Stimulated activated CD4-positive, alpha-beta T cell treated with anti-CD3 and anti-CD28 coated beads, TNF-alpha, amount 100 ng/mL, for 1 hour (primary cell): ENCODE data around the gene BSCL2.
"Not testable (repeated sequence)": the region's sequence is repeated elsewhere in the genome, so short reads cannot be mapped to it uniquely, and the experiment has no call there.

Source experiments
- DNase-seq, 3 donors: peaks; one replicate each; pipeline ENCODE4 v3.0.0-alpha.2; 2020; ENCODE audit warnings: low read depth in 3 of 3, low spot score in 1 of 3

BSCL2 gene

GRCh38 chr11:62688491-62688890 is 18.7 kb downstream of the BSCL2 start:
- no peak for DNase-seq

DNA sequence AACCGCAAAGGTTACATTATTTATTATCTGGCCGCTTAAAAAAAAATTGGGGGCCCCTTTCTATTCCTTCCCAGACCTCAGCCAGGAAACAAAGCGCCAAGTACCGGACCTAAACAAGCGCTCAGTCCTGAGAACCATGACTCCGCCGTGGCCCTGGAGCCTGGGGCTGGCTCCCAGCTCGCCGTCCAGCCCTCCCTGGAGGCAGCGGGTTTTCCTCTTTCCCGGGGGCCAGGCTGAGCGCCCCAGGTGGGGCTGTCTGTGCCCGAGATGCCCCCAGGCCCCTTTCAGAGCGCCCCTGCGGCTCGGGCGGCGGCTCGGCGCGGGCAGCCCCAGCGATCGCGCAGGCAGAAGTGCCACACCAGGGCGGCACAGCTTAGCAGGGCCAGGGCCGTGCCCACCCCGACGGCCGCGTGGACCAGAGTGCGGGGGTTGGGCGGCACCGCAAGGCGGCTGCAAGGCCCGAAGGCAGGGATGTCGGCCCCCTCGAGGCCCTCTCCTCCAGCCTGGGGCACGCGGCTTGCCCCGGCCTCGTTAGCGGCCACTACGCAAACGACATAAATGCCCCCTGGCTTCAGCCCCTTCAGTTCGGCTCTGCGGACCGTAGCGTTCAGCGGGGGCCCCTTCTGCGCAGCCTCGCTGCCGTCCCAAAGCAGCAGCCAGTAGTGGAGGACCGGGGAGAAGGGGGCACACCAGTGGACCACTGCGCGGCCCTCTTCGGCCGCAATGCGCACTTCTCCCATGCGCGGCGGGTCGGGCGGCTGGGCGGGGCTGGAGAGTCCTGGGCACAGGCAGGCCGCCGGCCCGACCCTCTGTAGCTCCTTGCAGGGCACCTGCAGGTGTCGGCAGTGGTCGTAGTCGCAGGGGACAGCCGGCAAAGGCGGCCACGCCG is 19.5 kb downstream of the BSCL2 start:
- DNase-seq = no peak

DNA sequence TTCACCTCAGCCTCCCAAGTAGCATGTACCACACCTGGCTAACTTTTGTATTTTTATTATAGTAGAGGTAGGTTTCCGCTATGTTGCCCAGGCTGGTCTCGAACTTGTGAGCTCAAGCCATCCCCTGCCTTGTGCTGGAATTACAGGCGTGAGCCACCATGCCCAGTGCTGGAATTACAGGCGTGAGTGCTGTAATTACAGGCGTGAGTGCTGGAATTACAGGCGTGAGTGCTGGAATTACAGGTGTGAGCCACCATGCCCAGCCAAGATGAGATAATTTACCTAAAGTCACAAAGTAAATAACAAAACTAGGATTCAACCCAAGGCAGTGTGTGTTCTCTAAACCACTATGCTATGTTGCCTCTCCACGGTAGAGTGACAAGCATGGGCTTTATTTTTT is 24.7 kb downstream of the BSCL2 start:
- no peak for DNase-seq

DNA sequence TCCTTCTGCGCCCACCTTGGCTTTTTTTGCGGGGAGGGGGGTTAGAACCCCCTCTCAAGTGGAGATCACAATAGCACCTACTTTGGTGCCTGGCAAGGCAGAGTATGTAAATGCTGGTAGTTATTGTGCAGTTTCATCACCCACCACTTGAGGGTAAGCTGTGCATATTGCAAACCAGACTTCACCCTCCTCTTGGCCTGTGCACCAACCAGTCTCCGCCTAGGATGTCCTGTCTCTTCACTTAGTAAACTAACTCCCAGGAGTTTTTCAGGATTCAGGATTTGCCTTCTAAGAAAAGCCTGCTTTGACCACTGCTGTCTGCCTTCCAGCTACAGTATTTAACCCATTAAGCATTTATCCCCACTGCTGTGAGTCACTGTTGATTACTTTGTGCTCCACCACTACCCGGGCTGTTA is 26.4 kb downstream of the BSCL2 start:
- DNase-seq = no peak

GRCh38 chr11:62678770-62679696 is 28.2 kb downstream of the BSCL2 start, which contains the start of gene UBXN1:
Gene UBXN1 (minus strand): TSS chr11:62679073. CDS start chr11:62678923, 150 bp downstream.
- peak in 2 of 3 donors; percentile 57 to 66 for DNase-seq

DNA sequence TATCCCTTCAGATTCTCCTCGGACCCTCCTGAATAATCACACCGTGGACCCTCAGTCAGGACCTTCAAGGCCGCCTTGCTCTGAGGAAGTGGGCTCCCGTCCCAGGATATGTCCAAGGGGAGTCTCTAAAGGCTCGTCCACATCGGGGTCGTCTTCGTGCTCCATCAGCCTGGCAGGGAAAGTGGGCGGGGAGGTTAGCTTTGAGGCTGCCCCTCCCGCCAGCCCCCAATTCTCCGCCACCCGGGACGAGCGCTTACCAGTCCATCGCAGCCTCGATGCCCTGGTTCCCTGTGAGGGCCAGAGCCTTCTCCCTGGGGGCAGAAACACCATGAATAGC is 28.8 kb downstream of the BSCL2 start:
- no peak for DNase-seq

DNA sequence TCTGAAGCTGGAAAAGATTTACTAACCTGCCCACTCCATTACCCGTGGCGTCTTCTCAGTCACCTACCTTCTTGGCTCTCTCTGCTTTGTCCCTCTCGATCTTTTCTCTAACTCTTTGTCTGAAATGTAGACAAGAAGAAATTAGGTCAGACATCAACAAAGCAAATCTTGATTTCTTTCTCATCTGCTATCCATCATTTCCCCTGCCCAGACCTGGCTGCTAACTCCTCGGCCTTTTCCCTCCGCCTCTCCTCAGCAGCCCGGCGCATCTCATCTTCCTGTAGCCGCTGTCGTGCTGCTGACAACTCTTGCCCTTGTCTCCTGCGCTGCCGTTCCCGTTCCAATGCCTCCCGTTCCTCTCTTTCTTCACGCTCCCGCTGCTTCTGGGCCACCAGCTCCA is 29.5 kb downstream of the BSCL2 start:
- DNase-seq = no peak

- no peak for DNase-seq
Measured at GRCh38 chr11:62677156-62677555, 30.1 kb downstream of the BSCL2 start.

- no peak for DNase-seq
Measured at GRCh38 chr11:62676698-62677097, 30.5 kb downstream of the BSCL2 start.

DNA sequence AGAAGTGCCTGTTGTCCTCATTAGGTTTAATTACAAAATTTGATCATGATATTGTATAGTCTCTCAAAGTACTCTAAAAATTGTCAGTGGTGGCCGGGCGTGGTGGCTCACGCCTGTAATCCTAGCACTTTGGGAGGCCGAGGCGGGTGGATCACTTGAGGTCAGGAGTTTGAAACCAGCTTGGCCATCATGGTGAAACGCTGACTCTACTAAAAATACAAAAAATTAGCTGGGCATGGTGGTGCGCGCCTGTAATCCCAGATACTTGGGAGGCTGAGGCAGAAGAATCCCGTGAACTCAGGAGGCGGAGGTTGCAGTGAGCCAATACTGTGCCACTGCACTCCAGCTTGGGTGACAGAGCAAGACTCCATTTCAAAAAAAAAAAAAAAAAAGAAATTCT is 31.8 kb downstream of the BSCL2 start:
- not testable (repeated sequence) for DNase-seq

DNA sequence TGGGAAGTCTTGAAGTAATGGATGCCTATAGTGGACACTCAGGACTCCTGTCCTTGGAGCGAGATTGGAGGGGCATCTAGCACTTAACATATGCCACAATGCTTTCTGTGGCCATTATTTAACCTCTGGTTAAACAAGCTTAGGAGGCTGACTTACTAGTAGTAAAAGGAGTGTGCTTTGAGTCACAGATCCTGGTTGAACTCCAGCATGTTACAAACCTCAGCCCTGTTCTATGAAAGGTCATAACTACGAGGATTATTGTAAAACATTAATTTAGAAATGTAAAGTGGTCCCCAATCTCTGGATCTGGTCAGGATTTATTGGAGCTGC is 34.1 kb downstream of the BSCL2 start:
- no peak for DNase-seq

GRCh38 chr11:62671608-62672389 is 35.4 kb downstream of the BSCL2 start, which contains the start of the genes LBHD1 and UQCC3:
Gene LBHD1 (minus strand): TSS chr11:62672267. CDS start chr11:62670031, 2,236 bp downstream.
Gene UQCC3 (plus strand): TSS chr11:62671673. CDS start chr11:62671746, 73 bp downstream.
- DNase-seq = peak in 2 of 3 donors; percentile 43 to 62

DNA sequence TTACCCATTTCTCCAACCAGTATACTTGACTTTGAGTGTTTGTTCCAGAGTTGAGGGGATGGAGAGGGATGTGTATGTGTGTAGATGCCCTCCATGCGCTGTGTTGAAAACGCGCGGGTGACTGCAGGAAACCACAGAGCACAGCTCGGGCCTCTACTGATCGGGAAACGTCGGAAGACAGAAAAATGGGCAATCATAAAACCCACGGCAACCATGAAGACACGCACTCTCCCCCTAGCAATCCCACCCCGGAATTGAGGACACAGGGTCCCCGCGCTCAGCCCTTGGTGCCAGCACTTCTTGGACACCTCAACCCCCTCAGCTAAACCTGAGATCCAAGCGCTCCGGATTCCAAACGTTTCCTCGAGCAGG is 36.0 kb downstream of the BSCL2 start:
- DNase-seq = no peak

GRCh38 chr11:62669420-62670161 is 37.6 kb downstream of the BSCL2 start:
- no peak for DNase-seq

DNA sequence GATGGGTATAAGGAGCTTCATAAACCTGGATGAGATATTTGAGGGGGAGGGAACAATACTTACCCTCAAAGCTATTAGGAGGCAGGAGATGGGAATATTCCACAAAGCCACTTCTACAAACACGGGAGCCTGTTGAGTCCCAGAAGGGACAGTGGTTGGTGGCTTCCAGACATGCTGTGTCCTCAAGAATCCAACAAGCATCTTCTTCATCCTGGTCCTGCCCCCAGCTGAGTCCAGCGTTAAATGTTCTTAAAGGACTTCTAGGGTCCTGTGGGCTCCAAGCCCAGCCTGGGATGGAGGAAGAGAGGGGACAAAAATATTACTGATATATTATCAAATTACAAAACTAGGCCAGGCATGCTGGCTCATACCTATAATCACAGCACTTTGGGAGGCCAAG is 39.8 kb downstream of the BSCL2 start:
- no peak for DNase-seq

DNA sequence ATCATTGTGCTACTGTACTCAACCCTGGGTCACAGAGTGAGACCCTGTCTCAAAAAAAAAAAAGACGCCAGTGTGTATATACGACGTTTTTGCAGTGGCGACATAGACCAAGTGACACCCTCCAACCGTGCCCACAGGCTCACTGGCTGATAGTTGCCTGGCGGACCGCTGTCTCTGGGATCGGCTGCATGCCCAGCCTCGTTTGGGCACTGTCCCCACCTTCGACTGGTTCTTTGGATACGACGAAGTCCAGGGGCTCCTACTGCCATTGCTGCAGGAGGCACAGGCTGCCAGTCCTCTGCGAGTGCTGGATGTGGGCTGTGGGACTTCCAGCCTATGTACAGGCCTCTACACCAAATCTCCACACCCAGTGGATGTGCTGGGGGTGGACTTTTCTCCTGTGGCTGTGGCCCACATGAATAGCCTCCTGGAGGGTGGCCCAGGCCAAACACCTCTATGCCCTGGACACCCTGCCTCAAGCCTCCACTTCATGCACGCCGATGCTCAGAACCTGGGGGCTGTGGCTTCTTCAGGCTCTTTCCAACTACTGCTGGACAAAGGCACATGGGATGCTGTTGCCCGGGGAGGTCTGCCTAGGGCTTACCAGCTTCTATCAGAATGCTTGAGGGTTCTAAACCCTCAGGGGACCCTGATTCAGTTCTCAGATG is 40.8 kb downstream of the BSCL2 start:
- DNase-seq = no peak

DNA sequence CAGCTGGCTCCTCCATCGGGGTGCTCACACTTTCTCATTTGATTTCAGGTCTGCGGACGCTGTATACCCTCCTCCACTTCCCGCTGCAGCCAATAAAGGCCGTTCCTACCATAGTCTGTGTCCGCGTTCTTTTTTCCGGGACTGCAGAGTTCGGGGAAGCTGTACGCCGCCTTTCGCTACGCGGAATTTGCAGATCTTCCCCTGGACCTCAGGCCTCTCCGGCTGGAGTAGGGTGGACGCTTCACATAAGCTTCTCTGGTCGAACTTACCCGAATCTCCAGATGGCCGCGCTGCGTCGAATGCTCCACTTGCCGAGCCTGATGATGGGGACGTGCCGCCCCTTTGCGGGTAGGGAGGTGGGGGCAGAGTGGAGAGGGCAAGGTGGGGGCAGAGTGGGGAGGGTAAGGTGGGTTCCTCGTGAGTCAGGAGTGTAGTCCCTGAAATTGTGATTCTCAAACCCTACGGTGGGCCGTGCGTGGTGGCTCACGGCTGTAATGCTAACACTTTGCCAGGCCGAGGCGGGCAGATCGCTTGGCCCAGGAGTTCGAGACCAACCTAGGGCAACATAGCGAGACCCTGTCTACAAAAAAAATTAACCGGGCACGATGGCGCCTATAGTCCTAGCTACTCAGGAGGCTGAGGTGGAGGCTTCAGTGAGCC is 41.5 kb downstream of the BSCL2 start:
- peak in 2 of 3 donors; percentile 27 to 50 for DNase-seq

GRCh38 chr11:62665075-62665598 is 42.1 kb downstream of the BSCL2 start, which contains the start of the genes C11orf98 and CSKMT:
Gene C11orf98 (minus strand): TSS chr11:62665210. CDS start chr11:62665169, 41 bp downstream.
Gene CSKMT (plus strand): TSS chr11:62665312. CDS start chr11:62665880, 568 bp downstream.
- DNase-seq = peak; percentile 90 to 95 (median 95)
